Upper lobe of right lung (tissue), 1 donor: Measurements from ENCODE around the gene TMEM134. TPM values are rescaled to one million over a fixed set of nuclear protein-coding genes. Genes with fewer than 3 reads are reported as not detected.
"Not testable (repeated sequence)": the region's sequence is repeated elsewhere in the genome, so short reads cannot be mapped to it uniquely, and the experiment has no call there.

Experiments used
- ATAC-seq: fragments of 200-7000 bp; cut with Tn5 transposase; one replicate; pipeline ENCODE4 v1.9.1; 2020; ENCODE audit warnings: mild to moderate bottlenecking, moderate library complexity
- DNase-seq: peaks from one replicate; pipeline ENCODE4 v3.0.0-alpha.2; 2020
- H3K27ac ChIP-seq: fragments of 200-600 bp; one replicate; pipeline ENCODE4 v1.8.0; 2022
- H3K27me3 ChIP-seq: fragments of 200-600 bp; one replicate; pipeline ENCODE4 v1.8.0; 2022; ENCODE audit warnings: mild to moderate bottlenecking
- H3K36me3 ChIP-seq: fragments of 200-600 bp; one replicate; pipeline ENCODE4 v1.8.0; 2022
- H3K4me1 ChIP-seq: fragments of 200-600 bp; one replicate; pipeline ENCODE4 v1.8.0; 2022
- H3K4me3 ChIP-seq: fragments of 200-600 bp; one replicate; pipeline ENCODE4 v1.8.0; 2022; ENCODE audit warnings: mild to moderate bottlenecking
- H3K9me3 ChIP-seq: fragments of 200-600 bp; one replicate; pipeline ENCODE4 v1.8.0; 2022
- intact Hi-C: fragments of 100-400 bp; cut with DNase I; formaldehyde crosslinking; loops from one replicate; pipeline ENCODE4 v1.11.0; 2022
- total RNA-seq: library from RNA; stranded (reverse); fragmentation: NEBNext Ultra II Directional; extraction: Animal tissue kit (Norgen Biotek cat#: 25700); gene quantifications from one replicate; pipeline ENCODE4 v1.2.1, GENCODE V29; 2021
- TF ChIP-seq, protein P1 (sequence below): fragments of 200-600 bp; IDR thresholded peaks from one replicate; pipeline ENCODE4 v1.8.0; 2022; ENCODE audit warnings: antibody characterized with exemption
- donor health status: DM: no; HTN: yes; CAD: no; lungs with severe emphysema.

TMEM134 gene
- total RNA-seq, 1 donor from 2014 or later: 46.9 TPM

DNA sequence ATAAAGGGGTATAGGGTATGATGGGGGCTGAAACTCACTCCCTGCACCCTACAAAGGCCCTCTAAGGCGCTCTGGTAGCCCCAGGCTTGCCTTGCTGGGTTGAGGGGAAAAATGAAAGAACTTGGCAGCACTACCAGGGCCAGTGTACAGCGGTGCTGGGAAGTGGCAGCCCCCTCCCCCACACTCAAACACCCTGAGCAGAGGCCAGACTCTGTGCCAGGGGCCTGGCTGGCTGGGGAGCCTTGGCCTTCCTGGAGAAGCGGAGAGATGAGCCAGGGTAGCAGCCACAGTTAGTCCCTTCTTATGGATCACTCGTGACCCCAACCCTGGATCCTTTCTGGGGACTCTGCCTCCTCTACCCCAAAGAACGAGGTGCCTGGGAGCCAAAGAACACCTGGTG is 2.7 kb downstream of the TMEM134 start:
- DNase-seq (no peak), ATAC-seq (no peak)
- intact Hi-C loops: no loop called here
- TF ChIP-seq, protein P1, sequence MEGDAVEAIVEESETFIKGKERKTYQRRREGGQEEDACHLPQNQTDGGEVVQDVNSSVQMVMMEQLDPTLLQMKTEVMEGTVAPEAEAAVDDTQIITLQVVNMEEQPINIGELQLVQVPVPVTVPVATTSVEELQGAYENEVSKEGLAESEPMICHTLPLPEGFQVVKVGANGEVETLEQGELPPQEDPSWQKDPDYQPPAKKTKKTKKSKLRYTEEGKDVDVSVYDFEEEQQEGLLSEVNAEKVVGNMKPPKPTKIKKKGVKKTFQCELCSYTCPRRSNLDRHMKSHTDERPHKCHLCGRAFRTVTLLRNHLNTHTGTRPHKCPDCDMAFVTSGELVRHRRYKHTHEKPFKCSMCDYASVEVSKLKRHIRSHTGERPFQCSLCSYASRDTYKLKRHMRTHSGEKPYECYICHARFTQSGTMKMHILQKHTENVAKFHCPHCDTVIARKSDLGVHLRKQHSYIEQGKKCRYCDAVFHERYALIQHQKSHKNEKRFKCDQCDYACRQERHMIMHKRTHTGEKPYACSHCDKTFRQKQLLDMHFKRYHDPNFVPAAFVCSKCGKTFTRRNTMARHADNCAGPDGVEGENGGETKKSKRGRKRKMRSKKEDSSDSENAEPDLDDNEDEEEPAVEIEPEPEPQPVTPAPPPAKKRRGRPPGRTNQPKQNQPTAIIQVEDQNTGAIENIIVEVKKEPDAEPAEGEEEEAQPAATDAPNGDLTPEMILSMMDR: no peak
- Histone ChIP-seq H3K27me3 (no peaks in the 10 kb centered on the region), H3K36me3 (no peaks in the 10 kb centered on the region), H3K4me3 (no peak overlapping the region), H3K27ac (no peak overlapping the region), H3K9me3 (no peaks in the 10 kb centered on the region), H3K4me1 (peaks cover 26% of the 10 kb centered on the region)

DNA sequence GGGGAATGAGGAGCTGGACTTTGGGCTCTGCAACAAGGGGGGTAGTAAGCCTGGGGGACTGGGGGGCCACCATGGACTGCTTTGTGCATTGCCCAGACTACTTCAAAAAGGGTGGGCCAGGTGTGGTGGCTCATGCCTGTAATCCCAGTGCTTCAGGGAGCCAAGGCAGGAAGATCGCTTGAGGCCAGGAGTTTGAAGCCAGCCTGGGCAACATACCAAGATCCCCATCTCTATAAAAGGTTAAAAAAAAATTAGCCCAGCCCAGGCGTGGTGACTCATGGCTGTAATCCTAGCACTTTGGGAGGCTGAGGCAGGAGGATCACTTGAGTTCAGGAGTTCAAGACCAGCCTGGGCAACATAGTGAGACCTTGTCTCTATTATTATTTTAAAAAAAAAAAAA is 3.5 kb downstream of the TMEM134 start:
- H3K9me3 ChIP-seq, H3K36me3 ChIP-seq, intact Hi-C loops, H3K27me3 ChIP-seq, DNase-seq, ATAC-seq: not testable (repeated sequence)
- H3K4me1 ChIP-seq: peaks cover 26% of the 10 kb centered on the region
- H3K4me3 ChIP-seq: peak overlapping the region; percentile 73
- peak overlapping the region; percentile 92 for H3K27ac ChIP-seq

DNA sequence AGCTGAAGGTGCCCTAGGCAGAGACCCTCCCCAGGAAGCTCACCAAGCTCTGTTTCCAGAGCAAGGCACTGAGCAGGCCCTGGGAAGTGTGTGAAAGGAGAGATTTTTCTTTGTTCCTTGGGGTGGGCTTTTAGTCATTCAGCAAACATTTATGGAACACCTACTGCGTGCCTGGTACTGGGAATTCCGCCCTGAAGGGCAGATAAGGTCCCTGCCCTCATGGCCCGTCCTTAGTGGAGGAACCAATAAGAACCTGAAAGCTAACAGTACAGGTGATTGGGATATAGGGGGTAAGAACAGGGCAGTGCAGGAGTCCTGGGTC is 3.9 kb downstream of the TMEM134 start:
- intact Hi-C loops: no loop called here
- H3K4me1 ChIP-seq: peaks cover 26% of the 10 kb centered on the region
- no peak for ATAC-seq
- DNase-seq: no peak
- no peaks in the 10 kb centered on the region for H3K9me3 ChIP-seq
- no peaks in the 10 kb centered on the region for H3K36me3 ChIP-seq
- H3K27me3 ChIP-seq: no peaks in the 10 kb centered on the region
- peak overlapping the region; percentile 92 for H3K27ac ChIP-seq
- TF ChIP-seq, protein P1: no peak
- peak overlapping the region; percentile 73 for H3K4me3 ChIP-seq

DNA sequence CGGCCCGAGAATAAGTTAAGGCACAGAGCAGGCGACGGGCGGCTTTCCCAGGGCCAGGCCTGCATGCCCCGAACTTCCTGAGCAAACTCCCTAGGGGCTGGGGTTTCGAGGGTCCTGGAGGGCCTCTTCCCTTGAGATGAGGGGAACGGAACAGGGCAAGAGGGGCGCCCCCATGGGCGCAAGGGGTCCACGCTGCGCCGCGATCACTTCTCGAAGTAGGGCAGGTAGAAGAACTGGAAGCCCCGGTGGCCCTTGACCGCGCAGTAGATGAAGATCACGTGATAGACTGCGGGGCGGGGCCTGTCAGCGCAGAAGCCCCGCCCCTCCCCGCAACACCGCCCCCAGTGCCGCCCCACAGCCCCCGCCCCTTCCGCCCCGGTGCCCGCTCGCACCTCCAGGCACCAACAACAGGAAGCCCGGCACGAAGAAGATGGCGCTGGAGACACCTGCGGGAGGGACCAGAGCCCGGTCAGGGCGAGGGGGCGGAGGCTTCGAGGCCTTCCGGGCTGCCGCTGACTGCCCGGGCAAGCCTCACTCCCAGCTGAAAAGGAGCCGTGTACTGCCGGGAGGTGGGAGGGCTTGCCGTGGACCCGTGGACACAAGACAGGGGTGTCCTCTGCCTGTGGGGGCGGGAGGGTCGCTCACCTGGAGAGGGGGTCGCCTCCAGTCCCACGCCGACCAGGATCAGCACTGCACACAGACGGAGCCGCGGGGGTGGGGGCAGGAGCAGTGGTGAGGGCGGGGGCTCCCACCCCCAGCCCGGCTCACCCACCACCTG is 4.5 kb downstream of the TMEM134 start:
- peak; percentile 85 for ATAC-seq
- intact Hi-C loops: no loop called here
- H3K4me3 ChIP-seq: peak overlapping the region; percentile 73

DNA sequence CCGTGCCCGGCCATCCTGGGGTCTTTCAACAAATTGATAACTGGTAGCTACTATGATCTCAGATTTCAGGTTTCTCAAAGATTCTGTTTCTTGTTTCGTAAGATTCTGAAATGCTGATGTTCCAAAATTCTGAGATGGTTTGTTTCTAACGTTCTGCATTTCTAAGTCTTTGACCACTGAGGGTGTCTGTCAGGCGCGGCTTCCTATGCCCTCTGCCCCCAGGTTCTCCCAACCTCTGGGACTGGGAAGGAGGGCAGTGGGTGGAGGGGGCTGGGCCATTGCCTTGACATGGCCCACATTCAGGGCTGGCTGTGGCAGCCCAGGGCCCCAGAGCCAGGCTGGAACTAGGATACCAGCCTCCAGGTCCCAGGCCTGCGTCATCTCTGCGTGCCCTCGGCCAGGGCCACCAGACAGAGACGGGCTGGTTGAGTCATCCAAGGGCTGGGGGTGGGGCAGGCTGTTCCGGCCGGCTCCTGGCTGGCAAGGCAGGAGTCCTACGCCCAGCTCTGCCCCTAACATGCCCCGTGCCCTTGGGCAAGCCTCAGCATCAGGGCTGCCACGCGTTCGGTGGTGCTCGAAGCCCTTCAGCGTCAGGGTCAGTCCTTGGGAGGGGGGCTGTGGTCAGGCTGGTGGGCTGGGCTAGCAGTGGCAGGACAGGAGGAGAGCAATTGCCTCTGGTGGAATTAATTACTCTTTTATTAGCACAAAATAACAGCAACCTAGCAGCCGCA is 5.2 kb downstream of the TMEM134 start:
- peaks cover 22% of the 10 kb centered on the region for H3K4me1 ChIP-seq
- peak; percentile 70 for ATAC-seq
- no peaks in the 10 kb centered on the region for H3K36me3 ChIP-seq
- TF ChIP-seq, protein P1: no peak
- peak; percentile 88 for DNase-seq
- H3K27ac ChIP-seq: peak overlapping the region; percentile 92
- no peaks in the 10 kb centered on the region for H3K9me3 ChIP-seq
- no peaks in the 10 kb centered on the region for H3K27me3 ChIP-seq
- peak overlapping the region; percentile 73 for H3K4me3 ChIP-seq
- intact Hi-C loops: no loop called here

More for the DNA sequence above, 4.5 kb downstream of the TMEM134 start:
- no peaks in the 10 kb centered on the region for H3K9me3 ChIP-seq
- TF ChIP-seq, protein P1: no peak
- no peaks in the 10 kb centered on the region for H3K36me3 ChIP-seq
- peak overlapping the region; percentile 92 for H3K27ac ChIP-seq
- no peaks in the 10 kb centered on the region for H3K27me3 ChIP-seq
- H3K4me1 ChIP-seq: peaks cover 24% of the 10 kb centered on the region
- peak; percentile 96 for DNase-seq

DNA sequence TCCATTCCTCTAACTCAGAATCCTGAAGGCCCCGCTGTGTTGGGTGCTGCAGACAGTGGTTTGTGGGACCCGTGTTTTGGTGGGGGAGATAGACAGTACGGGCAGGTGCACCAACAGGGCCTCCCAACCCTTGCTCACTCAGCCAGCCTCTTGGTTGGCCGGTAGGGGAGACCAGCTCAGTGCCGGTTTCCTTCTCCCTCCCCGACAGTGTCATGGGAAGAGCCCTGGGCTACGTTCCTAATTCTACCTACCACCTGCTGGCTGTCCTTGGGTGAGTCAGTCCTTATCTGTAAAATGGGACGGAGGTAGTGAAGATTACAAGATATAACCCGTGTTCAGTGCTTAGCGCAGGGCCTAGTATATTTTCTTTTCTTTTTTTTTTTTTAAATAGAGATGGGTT is 5.9 kb downstream of the TMEM134 start:
- Histone ChIP-seq H3K27me3 (no peaks in the 10 kb centered on the region), H3K36me3 (no peaks in the 10 kb centered on the region), H3K9me3 (no peaks in the 10 kb centered on the region), H3K27ac (no peak overlapping the region), H3K4me1 (peaks cover 20% of the 10 kb centered on the region), H3K4me3 (no peak overlapping the region)
- intact Hi-C loops: no loop called here
- TF ChIP-seq, protein P1: no peak
- ATAC-seq: no peak
- no peak for DNase-seq
